Measurements from ENCODE around the gene GMCL1. TPM values are rescaled to one million over a fixed set of nuclear protein-coding genes. Genes with fewer than 3 reads are reported as not detected.
A peak's percentile ranks its signal among the peaks of the same experiment; 100 is the strongest.
"Not testable (repeated sequence)": the region's sequence is repeated elsewhere in the genome, so short reads cannot be mapped to it uniquely, and the experiment has no call there.

GMCL1 gene
- total RNA-seq, 1 experiment from 2014 or later = 16.1 TPM

GRCh38 chr2:69804416-69804815 lies 25.0 kb upstream of the GMCL1 start:
- DNase-seq (ENCODE audit: extremely low read depth, low read depth) = no peak

DNA sequence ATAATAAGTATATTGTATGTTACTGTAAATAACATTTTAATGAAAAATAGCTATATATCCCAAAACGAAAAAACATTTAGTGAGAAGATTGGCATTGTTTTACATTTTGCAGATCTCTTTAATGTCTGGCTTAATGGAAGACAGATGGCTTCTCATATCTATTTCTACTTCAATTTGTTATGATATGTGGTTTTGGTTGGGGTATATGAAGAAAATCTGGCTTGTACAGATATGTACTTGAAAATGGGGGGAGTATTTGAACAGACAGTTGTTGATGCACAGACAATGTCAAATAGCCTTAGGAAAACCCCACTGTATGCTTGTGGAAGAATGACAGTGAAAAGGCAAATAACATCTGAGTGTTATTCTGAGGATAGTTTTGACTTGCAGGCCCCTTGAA lies 23.6 kb upstream of the GMCL1 start:
- DNase-seq (ENCODE audit: extremely low read depth, low read depth) = no peak

DNA sequence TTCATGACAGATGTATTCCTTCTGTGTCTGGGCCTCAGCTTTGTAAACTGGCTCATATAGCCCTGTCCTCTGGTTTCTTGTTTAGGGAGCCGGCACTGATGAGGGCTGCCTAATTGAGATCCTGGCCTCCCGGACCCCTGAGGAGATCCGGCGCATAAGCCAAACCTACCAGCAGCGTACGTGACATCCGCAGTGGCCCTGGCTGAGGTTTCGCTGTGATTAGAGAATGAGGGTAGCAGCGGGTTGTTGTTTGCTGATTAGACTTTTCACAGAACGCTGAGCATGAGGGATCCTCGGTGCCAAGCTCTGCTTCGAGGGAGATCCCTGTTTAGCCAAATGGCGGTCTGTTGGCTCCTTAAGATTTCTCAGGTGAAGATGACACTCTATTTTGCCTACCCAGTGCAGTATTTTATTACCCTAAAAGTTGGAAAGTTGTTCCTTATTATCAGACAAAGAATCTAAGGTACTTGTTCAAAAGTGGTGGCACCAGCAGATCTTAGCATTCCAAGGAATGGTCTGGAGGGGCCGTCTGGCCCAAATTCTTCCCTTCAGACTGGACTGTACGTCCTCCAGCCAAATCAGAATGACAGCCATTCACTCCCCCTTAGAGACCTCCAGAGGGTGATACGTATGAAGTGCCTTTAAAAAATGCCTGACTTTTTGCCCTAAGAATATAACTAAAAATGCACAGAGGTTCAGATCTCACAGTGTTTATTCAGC lies 21.5 kb upstream of the GMCL1 start:
- no peak for DNase-seq (ENCODE audit: extremely low read depth, low read depth)

DNA sequence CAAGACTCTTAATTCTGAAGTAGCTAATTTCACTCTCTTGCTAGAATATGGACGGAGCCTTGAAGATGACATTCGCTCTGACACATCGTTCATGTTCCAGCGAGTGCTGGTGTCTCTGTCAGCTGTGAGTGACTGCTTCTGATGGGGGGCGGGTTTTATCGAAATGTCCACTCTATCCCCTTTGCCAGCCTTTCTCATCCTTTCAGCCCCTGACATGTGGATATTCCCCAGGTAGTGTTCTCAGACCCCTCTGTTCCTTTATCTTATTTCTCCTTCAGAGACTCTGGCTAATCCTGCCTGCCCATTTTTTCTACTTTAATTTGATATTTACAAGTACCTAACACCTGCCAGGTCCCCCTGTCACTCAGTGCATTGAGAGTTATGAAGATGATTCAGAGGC lies 18.9 kb upstream of the GMCL1 start:
- DNase-seq (ENCODE audit: extremely low read depth, low read depth) = no peak

DNA sequence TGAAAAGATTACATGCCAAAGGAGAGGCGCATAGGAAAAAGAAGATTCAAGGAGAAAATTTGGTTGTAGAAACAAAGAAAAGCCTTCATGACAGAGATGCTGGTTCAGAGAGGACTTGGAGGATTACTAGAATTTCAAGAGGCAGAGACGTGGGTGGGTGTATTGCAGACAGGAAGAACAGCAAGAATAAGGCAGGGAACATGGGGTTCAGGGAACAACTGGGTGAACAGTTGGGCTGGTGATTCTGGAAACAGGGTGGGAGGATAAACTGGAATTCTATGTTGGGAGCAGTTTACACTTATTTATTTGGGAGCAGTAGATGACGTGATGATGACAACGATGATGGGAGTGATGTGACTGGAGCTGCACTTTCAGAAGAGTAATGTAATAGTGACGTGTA lies 18.4 kb upstream of the GMCL1 start:
- DNase-seq (ENCODE audit: extremely low read depth, low read depth) = no peak

GRCh38 chr2:69811591-69811990 lies 17.9 kb upstream of the GMCL1 start:
- no peak for DNase-seq (ENCODE audit: extremely low read depth, low read depth)

DNA sequence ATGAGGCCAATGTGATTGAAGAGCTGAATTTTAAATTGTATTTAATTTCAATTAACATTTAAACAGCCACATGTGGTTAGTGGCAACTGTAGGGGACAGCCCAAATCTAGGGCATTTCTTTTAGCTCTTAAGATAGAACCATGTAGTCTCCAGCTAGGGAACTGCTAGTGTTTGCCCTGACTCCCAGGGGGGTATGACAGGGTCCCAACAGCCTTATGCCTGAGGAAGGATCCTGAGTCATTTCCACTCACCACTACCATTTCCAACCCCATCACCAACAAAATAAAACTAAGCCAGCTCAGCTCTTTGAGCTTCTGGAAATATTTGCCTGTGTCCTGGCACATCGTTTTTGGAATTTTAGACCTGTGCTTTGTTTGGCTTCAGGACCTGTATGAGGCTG lies 13.7 kb upstream of the GMCL1 start:
- DNase-seq (ENCODE audit: extremely low read depth, low read depth) = no peak

GRCh38 chr2:69816923-69817542 lies 12.4 kb upstream of the GMCL1 start:
- DNase-seq (ENCODE audit: extremely low read depth, low read depth) = peak; percentile 84

DNA sequence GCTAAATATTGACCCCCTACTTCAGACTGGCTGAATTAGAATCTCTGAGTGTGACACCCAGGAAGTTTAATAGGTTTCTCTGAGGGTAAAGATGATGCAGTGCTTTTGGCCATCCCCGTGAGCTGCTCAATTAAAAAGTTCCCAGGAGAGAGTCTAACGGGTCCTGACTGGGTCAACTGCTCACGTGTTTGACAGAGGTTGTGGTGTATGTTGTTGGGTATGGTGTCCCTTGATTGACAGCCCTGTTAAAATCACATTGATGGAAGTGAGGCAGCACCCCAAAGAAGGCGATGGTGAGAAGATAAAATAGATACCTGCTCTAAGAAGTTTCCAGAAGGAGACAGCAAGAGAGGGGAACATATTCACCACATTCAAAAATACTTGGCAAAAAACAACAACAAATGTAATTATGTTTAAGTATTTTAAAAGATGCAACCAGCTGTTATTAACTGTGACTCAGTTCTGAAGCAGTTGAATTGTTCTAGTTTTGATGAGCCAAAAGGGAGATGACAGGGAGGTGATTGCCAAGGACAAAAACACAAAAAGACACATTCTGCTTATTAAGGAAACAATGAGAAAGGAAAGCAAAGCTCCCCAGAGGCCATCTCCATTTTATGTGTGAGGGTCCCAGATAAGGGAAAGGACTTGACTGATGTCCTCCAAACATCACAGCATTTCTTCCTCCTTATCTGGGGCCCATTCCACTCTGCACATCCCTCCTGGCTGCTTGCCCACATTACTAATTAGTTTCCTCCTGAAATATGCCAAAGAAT lies 11.5 kb upstream of the GMCL1 start:
- DNase-seq (ENCODE audit: extremely low read depth, low read depth) = no peak

DNA sequence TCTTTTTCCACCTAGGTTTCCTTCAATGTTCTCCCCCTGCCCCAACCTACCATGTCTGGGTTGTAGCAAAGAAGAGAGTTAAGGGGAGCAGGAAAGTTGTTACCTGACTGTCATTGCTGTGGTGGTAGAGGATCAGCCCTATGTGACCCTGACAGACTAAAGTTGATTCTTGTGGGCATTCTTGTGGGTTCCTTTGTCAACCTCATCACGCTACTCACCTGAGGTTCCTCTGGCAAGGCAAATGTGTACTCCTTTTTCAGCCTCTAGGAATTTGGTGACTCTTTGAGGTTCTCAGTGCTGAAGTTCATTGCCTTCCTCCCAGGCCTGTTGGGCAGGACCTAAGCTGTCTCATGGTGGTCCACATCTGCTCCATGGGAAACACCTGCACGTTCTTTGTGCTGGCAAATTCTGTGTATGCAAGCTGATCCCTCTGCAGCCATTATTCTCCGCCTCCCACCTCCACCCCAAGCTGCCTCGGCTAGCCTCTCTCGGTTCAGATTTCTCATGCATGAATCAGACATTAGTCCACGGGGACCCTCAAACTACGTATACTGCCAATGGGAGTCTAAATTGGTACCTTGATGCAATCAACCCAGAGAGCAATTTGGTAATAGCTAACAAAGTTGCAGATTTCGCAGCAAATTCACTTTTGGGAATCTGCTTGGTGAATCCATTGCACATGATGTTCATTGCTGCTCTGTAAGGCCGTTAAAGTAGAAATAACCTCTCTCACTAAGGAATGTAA lies 1.5 kb upstream of the GMCL1 start:
- no peak for DNase-seq (ENCODE audit: extremely low read depth, low read depth)

DNA sequence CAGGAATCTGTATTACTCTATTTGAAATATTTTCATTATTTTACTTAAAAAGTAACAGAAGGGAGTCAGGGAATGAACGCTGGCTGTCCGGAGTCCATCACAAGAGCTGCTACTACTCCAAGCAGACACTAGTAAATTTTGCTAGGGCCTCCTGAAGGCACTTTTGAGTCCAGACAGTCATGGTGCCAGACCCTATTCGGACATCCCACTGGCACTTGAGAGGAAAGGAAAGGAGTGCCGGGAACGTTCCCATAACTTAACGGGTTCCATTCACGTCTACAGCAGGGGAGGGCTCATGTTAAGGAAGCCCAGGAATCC lies 563 bp upstream of the GMCL1 start:
- no peak for DNase-seq (ENCODE audit: extremely low read depth, low read depth)

- no peak for DNase-seq (ENCODE audit: extremely low read depth, low read depth)
Measured at GRCh38 chr2:69830045-69830905, 815 bp downstream of the GMCL1 start.

DNA sequence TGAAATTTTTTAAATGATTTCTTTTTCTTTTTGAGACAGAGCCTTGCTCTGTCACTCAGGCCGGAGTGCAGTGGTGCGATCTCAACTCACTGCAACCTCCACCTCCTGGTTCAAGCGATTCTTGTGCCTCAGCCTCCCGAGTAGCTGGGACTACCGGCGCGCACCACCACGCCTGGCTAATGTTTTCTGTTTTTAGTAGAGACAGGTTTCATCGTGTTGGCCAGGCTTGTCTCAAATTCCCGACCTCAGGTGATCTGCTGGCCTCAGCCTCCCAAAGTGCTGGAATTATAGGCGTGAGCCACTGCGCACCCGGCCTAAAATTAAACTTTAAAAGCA lies 1.4 kb downstream of the GMCL1 start:
- not testable (repeated sequence) for DNase-seq (ENCODE audit: extremely low read depth, low read depth)

- no peak for DNase-seq (ENCODE audit: extremely low read depth, low read depth)
Measured at GRCh38 chr2:69831354-69831905, 2.0 kb downstream of the GMCL1 start.

DNA sequence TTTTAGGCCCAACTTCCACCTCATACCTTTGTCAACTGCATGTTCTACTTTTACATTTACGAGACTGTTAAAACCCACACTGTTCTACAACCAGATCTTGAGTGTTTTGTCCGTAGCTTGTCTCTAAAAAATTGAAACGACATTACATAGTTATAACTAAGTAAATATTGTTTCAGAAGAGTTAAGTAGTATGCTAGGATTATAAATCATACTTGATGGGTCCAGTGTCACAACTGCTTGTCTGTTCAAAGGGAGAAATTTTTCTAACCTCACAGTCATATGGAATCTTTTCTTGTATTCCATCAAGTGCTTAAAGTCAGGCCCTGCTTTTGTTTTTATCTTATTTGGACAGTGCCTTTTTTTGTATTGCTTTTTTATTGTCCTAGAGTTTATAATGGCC lies 4.3 kb downstream of the GMCL1 start:
- no peak for DNase-seq (ENCODE audit: extremely low read depth, low read depth)

DNA sequence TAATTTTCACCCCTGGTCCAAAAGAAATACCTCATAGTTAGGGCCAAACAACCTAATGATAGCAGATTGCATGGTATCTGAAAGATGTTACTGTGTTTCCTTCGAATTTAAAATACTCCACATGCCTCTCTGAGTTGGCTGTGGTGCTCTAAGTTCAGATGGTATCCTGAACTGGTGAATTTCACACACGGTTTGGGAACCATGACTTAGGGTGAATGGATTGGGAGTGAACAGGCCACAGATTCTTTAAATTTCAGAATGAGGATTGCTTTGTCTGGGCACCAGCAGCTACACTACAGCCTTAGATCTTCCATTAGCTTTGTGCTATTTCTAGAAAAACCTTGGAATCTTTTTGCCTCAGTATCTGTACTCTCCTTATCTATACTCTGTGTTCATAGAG lies 6.2 kb downstream of the GMCL1 start:
- no peak for DNase-seq (ENCODE audit: extremely low read depth, low read depth)

- no peak for DNase-seq (ENCODE audit: extremely low read depth, low read depth)
Measured at GRCh38 chr2:69836316-69836715, 6.9 kb downstream of the GMCL1 start.

- no peak for DNase-seq (ENCODE audit: extremely low read depth, low read depth)
Measured at GRCh38 chr2:69837533-69837932, 8.1 kb downstream of the GMCL1 start.

DNA sequence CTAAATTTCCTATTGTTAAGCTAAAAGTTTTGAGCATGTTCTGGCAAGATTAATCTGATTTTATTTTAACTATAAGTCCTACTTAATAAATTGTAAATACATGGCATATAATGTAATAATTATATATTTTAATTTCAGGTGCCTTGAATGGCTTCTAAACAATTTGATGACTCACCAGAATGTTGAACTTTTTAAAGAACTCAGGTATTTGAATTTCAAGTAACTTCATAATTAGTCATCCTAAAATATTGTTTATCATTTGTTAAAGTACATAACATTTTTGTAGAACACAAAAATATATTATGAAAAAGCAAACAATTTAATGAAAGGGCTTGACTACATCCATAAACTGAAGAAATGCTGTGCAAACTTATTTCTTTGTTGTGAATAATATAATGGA lies 14.5 kb downstream of the GMCL1 start:
- no peak for DNase-seq (ENCODE audit: extremely low read depth, low read depth)

GRCh38 chr2:69844560-69844959 lies 15.1 kb downstream of the GMCL1 start:
- no peak for DNase-seq (ENCODE audit: extremely low read depth, low read depth)

All from NCI-H460 (cell line).